Upper lobe of left lung (tissue), 6 donors: ENCODE results near the gene ELAVL2. TPM values are rescaled to one million over a fixed set of nuclear protein-coding genes. Genes with fewer than 3 reads are reported as not detected.

ENCODE experiments used
- ATAC-seq, 2 donors: fragments of 200-7000 bp; cut with Tn5 transposase; one replicate each; pipeline ENCODE4 v1.9.1; 2022; ENCODE audit warnings: mild to moderate bottlenecking in 2 of 2, moderate library complexity in 2 of 2; ENCODE audit not compliant: low FRiP score in 2 of 2
- DNase-seq, 2 donors: peaks; one replicate each; pipeline ENCODE4 v3.0.0-alpha.2; 2019 to 2020
- H3K27ac ChIP-seq, 4 donors: fragments of 200-600 bp; sonication (generic); one replicate each; pipeline ENCODE4 v1.5.1; 2016 to 2019
- H3K27me3 ChIP-seq, 4 donors: fragments of 200-600 bp; sonication (generic); one replicate each; pipeline ENCODE4 v1.5.1; 2017 to 2019
- H3K36me3 ChIP-seq, 4 donors: fragments of 200-600 bp; sonication (generic); one replicate each; pipeline ENCODE4 v1.5.1; 2016 to 2019
- H3K4me1 ChIP-seq, 4 donors: fragments of 200-600 bp; sonication (generic); one replicate each; pipeline ENCODE4 v1.5.1; 2018 to 2019
- H3K4me3 ChIP-seq, 4 donors: fragments of 200-600 bp; sonication (generic); one replicate each; pipeline ENCODE4 v1.5.1; 2017 to 2019; ENCODE audit warnings: mild to moderate bottlenecking in 2 of 4, moderate library complexity in 1 of 4
- H3K9me3 ChIP-seq, 4 donors: fragments of 200-600 bp; sonication (generic); one replicate each; pipeline ENCODE4 v1.5.1; 2018 to 2019
- CTCF ChIP-seq, 6 experiments: fragments of 450-650 bp in 4 of 6; fragments of 200-600 bp in 2 of 6; sonication (generic) in 2 of 6; IDR thresholded peaks; one replicate each; pipeline ENCODE4 v1.5.1; 2016 to 2019; ENCODE audit warnings: antibody characterized with exemption in 6 of 6
- EP300 ChIP-seq, 4 donors: sonication (generic); formaldehyde crosslinking; IDR thresholded peaks; one replicate each; pipeline ENCODE4 v1.5.1; 2017; ENCODE audit warnings: antibody characterized with exemption in 4 of 4, control low read depth in 2 of 4
- POLR2A ChIP-seq, 4 donors: fragments of 450-650 bp; IDR thresholded peaks; one replicate each; pipeline ENCODE4 v1.5.1; 2016 to 2017; ENCODE audit warnings: antibody characterized with exemption in 4 of 4, mild to moderate bottlenecking in 2 of 4
- POLR2AphosphoS5 ChIP-seq, 2 donors: sonication (generic); formaldehyde crosslinking; IDR thresholded peaks; one replicate each; pipeline ENCODE4 v1.5.1; 2017; ENCODE audit warnings: antibody characterized with exemption in 2 of 2
- WGBS, 2 donors: methylation state at CpG; one replicate each; pipeline ENCODE4 v1.1.5; 2017 to 2018; 5-methylcytosine and 5-hydroxymethylcytosine counted together
- total RNA-seq, 6 donors: library from RNA; depleted of rRNA in 4 of 6; stranded (reverse); fragments of >200 nt in 4 of 6; gene quantifications; one replicate each; pipeline versions ENCODE4 v1.1.0 to v1.2.1, GENCODE V29; 2016 to 2021
- donor health status: DM: no; HTN: no; CAD: no; lungs with moderate emphysema.
- donor health status: DM: no; HTN: yes; CAD: no; lungs with severe emphysema.

ELAVL2 gene
- total RNA-seq, 6 donors from 2014 or later: 0.27 TPM; not detected in 5

DNA sequence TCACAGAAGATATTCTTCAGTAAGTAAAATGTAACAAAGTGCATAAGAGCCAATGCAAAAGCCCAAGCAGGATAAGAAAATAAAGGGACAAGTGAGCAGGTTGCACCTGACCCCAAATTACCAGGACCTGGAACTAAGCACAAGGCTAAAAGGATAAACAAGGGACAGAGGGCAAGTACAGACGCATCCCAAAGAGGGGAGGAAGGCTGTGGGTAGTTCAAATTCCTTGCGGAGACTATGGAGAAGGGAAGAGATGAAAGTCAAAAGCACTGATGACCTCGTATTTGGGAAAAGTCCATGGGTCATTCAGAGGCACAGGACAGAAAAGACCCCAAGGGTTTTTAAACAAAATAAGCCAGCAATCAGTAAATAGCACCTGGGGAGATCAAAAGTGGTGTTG, 11.8 kb downstream of the ELAVL2 start:
- DNase-seq (no peak), ATAC-seq (no peak)
- H3K27me3 ChIP-seq: no peaks in the 10 kb centered on the region
- H3K4me1 ChIP-seq: no peaks in the 10 kb centered on the region
- no peaks in the 10 kb centered on the region for H3K9me3 ChIP-seq
- H3K4me3 ChIP-seq: no peak overlapping the region
- H3K27ac ChIP-seq: no peak overlapping the region
- 66 to 67% methylated on average over 3 of the region's 3 CpGs for WGBS, 2 donors
- TF ChIP-seq EP300 (IDR thresholded peaks at IDR 0.05) (no peak), POLR2AphosphoS5 (IDR thresholded peaks at IDR 0.05) (no peak), CTCF (IDR thresholded peaks at IDR 0.05) (no peak), POLR2A (IDR thresholded peaks at IDR 0.05) (no peak)
- no peaks in the 10 kb centered on the region for H3K36me3 ChIP-seq

DNA sequence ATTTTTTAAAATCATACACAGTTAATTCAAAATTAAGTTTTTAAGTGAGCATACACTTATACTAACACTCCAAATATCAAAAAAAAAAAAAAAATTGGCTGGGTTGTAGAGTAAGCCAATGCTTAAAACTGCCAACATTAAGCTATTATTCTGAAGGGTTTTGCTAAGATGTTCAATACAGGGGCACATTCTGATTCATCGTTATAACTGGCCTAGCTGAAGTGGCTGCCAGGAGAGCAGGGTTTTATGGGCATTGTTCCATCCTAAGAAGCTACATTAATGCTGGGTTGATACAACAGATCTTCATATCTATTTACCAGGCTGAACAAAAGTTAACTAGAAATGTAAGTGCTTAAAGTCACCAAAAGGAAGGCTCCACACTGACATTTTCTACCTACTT, 13.4 kb downstream of the ELAVL2 start:
- DNase-seq: no peak
- no peaks in the 10 kb centered on the region for H3K27me3 ChIP-seq
- TF ChIP-seq EP300 (IDR thresholded peaks at IDR 0.05) (no peak), POLR2A (IDR thresholded peaks at IDR 0.05) (no peak), POLR2AphosphoS5 (IDR thresholded peaks at IDR 0.05) (no peak), CTCF (IDR thresholded peaks at IDR 0.05) (no peak)
- WGBS, 2 donors: 73 to 77% methylated on average over 1 of the region's 1 CpG
- no peak overlapping the region for H3K4me3 ChIP-seq
- no peak overlapping the region for H3K27ac ChIP-seq
- no peaks in the 10 kb centered on the region for H3K9me3 ChIP-seq
- no peak for ATAC-seq
- no peaks in the 10 kb centered on the region for H3K4me1 ChIP-seq
- H3K36me3 ChIP-seq: no peaks in the 10 kb centered on the region

- no peaks in the 10 kb centered on the region for H3K4me1 ChIP-seq
- no peaks in the 10 kb centered on the region for H3K36me3 ChIP-seq
- no peak for TF ChIP-seq EP300 (IDR thresholded peaks at IDR 0.05)
- no peak for TF ChIP-seq POLR2A (IDR thresholded peaks at IDR 0.05)
- TF ChIP-seq POLR2AphosphoS5 (IDR thresholded peaks at IDR 0.05): no peak
- no peak for TF ChIP-seq CTCF (IDR thresholded peaks at IDR 0.05)
- H3K27ac ChIP-seq: no peak overlapping the region
- H3K4me3 ChIP-seq: no peak overlapping the region
- H3K9me3 ChIP-seq: no peaks in the 10 kb centered on the region
- no peaks in the 10 kb centered on the region for H3K27me3 ChIP-seq
- no peak for DNase-seq
- ATAC-seq: no peak
- WGBS, 2 donors: 53 to 57% methylated on average over 2 of the region's 2 CpGs
These were observed 14.4 kb downstream of the ELAVL2 start for GRCh38 chr9:23811633-23812032.

GRCh38 chr9:23803216-23803615, 22.8 kb downstream of the ELAVL2 start:
- TF ChIP-seq POLR2A (IDR thresholded peaks at IDR 0.05): no peak
- no peak for TF ChIP-seq POLR2AphosphoS5 (IDR thresholded peaks at IDR 0.05)
- no peak for TF ChIP-seq EP300 (IDR thresholded peaks at IDR 0.05)
- no peak for TF ChIP-seq CTCF (IDR thresholded peaks at IDR 0.05)
- H3K4me1 ChIP-seq: no peaks in the 10 kb centered on the region
- WGBS, 2 donors: 80 to 83% methylated on average over 2 of the region's 2 CpGs
- no peak overlapping the region for H3K27ac ChIP-seq
- no peaks in the 10 kb centered on the region for H3K36me3 ChIP-seq
- H3K4me3 ChIP-seq: no peak overlapping the region
- no peaks in the 10 kb centered on the region for H3K9me3 ChIP-seq
- no peak for ATAC-seq
- DNase-seq: no peak
- H3K27me3 ChIP-seq: no peaks in the 10 kb centered on the region

DNA sequence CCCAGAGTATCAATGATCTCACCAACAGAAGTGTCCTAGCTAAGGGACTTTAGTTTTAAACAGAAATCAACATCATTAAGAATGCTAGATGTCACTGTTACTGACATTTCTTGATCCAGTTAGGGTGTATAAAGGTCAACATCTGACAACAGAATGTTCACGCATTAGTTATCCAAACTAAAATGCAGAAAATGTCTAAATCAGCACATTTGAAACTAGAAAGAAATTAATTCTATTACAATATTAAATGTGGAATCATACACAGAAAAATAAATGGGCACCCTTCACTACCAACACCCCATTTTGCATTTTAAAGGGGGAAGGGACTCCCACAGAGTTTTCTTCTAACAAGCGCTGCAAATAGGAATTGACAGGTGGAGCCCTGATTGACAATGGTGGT, 24.5 kb downstream of the ELAVL2 start:
- no peak for DNase-seq
- Histone ChIP-seq H3K9me3 (no peaks in the 10 kb centered on the region), H3K36me3 (no peaks in the 10 kb centered on the region), H3K27ac (no peak overlapping the region), H3K27me3 (no peaks in the 10 kb centered on the region), H3K4me1 (no peaks in the 10 kb centered on the region), H3K4me3 (no peak overlapping the region)
- 94% methylated on average over 2 of the region's 2 CpGs for WGBS, 2 donors
- ATAC-seq: no peak
- TF ChIP-seq POLR2AphosphoS5 (IDR thresholded peaks at IDR 0.05) (no peak), EP300 (IDR thresholded peaks at IDR 0.05) (no peak), POLR2A (IDR thresholded peaks at IDR 0.05) (no peak), CTCF (IDR thresholded peaks at IDR 0.05) (no peak)
